IPS-20b (cell line): ENCODE measurements around the gene TNFRSF13B.

Experiments used
- H3K27ac ChIP-seq: one replicate; pipeline ENCODE4 v1.5.1; 2013; ENCODE audit warnings: low read length
- H3K27me3 ChIP-seq: 2 replicates; pipeline ENCODE4 v1.6.1; 2013; ENCODE audit warnings: mild to moderate bottlenecking, low read length, inconsistent platforms; ENCODE audit not compliant: insufficient read depth
- H3K36me3 ChIP-seq: 2 replicates; pipeline ENCODE4 v1.6.1; 2013; ENCODE audit warnings: low read depth, mild to moderate bottlenecking, inconsistent platforms, low read length, moderate library complexity; ENCODE audit not compliant: insufficient read depth
- H3K4me1 ChIP-seq: 2 replicates; pipeline ENCODE4 v1.6.1; 2013; ENCODE audit warnings: mild to moderate bottlenecking, control low read depth, inconsistent platforms, low read length, moderate library complexity; ENCODE audit not compliant: insufficient read depth
- H3K4me3 ChIP-seq: 2 replicates; pipeline ENCODE4 v1.5.1; 2013; ENCODE audit warnings: mild to moderate bottlenecking, low read length, inconsistent platforms
- H3K9ac ChIP-seq: 2 replicates; pipeline ENCODE4 v1.6.1; 2013; ENCODE audit warnings: low read depth, mild to moderate bottlenecking, inconsistent platforms, low read length, moderate library complexity
- H3K9me3 ChIP-seq: 2 replicates; pipeline ENCODE4 v1.6.1; 2013; ENCODE audit warnings: mild to moderate bottlenecking, low read depth, low read length, inconsistent platforms; ENCODE audit not compliant: insufficient read depth

Gene TNFRSF13B

GRCh38 chr17:16943541-16944333, 28.2 kb downstream of the TNFRSF13B start:
- H3K36me3 ChIP-seq = no peaks in the 10 kb centered on the region
- H3K27ac ChIP-seq = no peak overlapping the region
- H3K27me3 ChIP-seq = no peaks in the 10 kb centered on the region
- no peak overlapping the region for H3K9ac ChIP-seq
- peaks cover 14% of the 10 kb centered on the region for H3K4me1 ChIP-seq
- H3K9me3 ChIP-seq = peaks cover 5% of the 10 kb centered on the region
- H3K4me3 ChIP-seq = no peak overlapping the region

DNA sequence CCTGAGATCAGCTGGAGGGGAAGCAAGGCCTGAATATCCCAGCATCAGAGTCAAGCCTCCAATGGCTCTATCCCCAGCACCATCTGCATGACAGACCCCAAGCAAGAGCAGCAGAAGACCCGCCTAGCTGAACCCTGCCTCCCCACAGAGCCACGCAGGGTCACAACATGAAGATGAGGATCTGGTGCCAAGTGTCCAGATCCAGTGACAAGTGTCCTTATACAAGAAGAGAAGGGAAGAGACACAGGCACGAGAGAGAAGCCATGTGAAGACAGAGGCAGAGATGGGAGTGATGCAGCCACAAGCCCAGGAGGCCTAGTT, 28.9 kb downstream of the TNFRSF13B start:
- no peak overlapping the region for H3K27ac ChIP-seq
- no peaks in the 10 kb centered on the region for H3K9me3 ChIP-seq
- H3K4me3 ChIP-seq = no peak overlapping the region
- H3K36me3 ChIP-seq = no peaks in the 10 kb centered on the region
- H3K27me3 ChIP-seq = no peaks in the 10 kb centered on the region
- peaks cover 14% of the 10 kb centered on the region for H3K4me1 ChIP-seq
- H3K9ac ChIP-seq = no peak overlapping the region

DNA sequence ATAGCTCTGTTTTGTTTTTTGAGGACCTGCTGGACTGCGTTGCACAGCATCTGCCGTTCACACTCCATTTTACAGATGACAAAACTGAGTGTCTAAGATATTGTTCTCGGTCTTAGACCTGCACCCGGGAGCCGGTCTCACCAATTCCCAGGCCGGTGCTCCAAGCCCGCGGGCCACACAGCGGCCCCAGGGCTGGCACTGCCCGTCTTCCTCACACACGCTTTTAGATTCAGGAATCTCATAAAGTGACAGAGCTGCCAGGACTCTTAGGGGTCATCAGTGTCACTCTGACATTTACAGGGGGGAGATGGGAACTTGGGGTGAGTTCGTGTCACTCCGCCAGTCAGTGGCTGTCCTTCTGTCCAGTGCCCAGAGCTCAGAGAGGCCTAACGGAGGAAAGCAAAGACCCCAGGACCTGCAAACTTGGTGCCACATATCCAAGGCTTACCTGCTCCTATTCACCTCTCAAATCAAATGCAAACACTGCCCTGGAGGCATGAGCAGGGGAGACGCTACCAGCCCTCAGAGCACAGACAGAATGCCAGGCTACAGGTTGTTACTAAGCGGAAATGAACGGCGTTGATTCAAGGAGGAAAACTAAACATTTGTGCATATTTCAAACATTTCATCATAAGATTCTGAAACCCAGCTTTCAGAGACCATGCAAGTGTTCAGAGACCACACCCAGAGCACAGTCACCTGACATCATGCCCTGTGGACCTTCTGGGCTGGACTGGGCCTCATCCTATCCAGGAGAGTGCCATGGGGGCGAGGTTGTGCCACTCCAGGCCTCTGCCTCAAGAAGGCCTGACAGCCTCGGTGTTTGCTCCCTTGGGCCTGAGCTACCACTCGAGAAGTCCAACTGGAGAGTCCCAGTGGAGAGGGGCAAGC, 29.5 kb downstream of the TNFRSF13B start:
- Histone ChIP-seq H3K36me3 (no peaks in the 10 kb centered on the region), H3K27ac (no peak overlapping the region), H3K27me3 (no peaks in the 10 kb centered on the region), H3K4me1 (peaks cover 14% of the 10 kb centered on the region), H3K4me3 (no peak overlapping the region), H3K9me3 (no peaks in the 10 kb centered on the region), H3K9ac (no peak overlapping the region)

- Histone ChIP-seq H3K4me3 (no peak overlapping the region), H3K27ac (no peak overlapping the region), H3K27me3 (no peaks in the 10 kb centered on the region), H3K9me3 (no peaks in the 10 kb centered on the region), H3K9ac (no peak overlapping the region), H3K36me3 (no peaks in the 10 kb centered on the region), H3K4me1 (peaks cover 14% of the 10 kb centered on the region)
Measured at GRCh38 chr17:16941072-16942036, 30.6 kb downstream of the TNFRSF13B start.

GRCh38 chr17:16940116-16940881, 31.6 kb downstream of the TNFRSF13B start:
- no peaks in the 10 kb centered on the region for H3K36me3 ChIP-seq
- no peak overlapping the region for H3K27ac ChIP-seq
- H3K27me3 ChIP-seq = no peaks in the 10 kb centered on the region
- H3K9ac ChIP-seq = no peak overlapping the region
- no peak overlapping the region for H3K4me3 ChIP-seq
- H3K4me1 ChIP-seq = peaks cover 6% of the 10 kb centered on the region; the same call in 1 of the 2 replicates
- no peaks in the 10 kb centered on the region for H3K9me3 ChIP-seq

DNA sequence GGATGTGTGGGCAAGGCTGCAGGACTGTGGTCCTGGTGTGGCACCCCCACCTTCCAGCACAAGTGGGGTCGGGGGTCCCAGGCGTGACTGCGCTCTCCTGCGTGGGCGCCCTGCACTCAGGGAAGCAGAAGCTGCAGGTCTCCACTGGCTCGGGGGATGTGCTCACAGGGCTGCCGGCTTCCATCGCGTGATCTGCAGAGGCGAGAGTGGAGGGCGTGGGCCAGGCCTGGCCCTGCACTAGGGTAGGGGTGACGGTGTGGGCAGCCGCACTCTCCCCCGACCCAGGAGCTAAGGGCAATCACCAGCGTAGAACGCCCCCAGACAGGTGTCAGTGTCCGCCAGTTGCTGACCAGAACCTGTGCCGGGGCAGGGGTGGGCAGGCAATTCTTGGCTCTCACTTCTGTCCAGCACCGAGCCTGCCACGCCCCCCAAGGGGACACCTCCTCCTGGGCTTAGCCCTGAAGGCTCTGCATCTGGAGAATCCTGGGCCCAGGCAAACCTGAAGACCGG, 32.3 kb downstream of the TNFRSF13B start:
- H3K9me3 ChIP-seq = no peaks in the 10 kb centered on the region
- no peaks in the 10 kb centered on the region for H3K27me3 ChIP-seq
- no peak overlapping the region for H3K27ac ChIP-seq
- no peaks in the 10 kb centered on the region for H3K36me3 ChIP-seq
- H3K4me3 ChIP-seq = no peak overlapping the region
- H3K4me1 ChIP-seq = peaks cover 5% of the 10 kb centered on the region; the same call in 1 of the 2 replicates
- no peak overlapping the region for H3K9ac ChIP-seq

GRCh38 chr17:16939208-16939576, 32.7 kb downstream of the TNFRSF13B start:
- peaks cover 5% of the 10 kb centered on the region; the same call in 1 of the 2 replicates for H3K4me1 ChIP-seq
- H3K9ac ChIP-seq = no peak overlapping the region
- H3K9me3 ChIP-seq = no peaks in the 10 kb centered on the region
- H3K4me3 ChIP-seq = no peak overlapping the region
- no peak overlapping the region for H3K27ac ChIP-seq
- H3K27me3 ChIP-seq = no peaks in the 10 kb centered on the region
- no peaks in the 10 kb centered on the region for H3K36me3 ChIP-seq

GRCh38 chr17:16938496-16939207, 33.3 kb downstream of the TNFRSF13B start:
- Histone ChIP-seq H3K9me3 (no peaks in the 10 kb centered on the region), H3K27ac (no peak overlapping the region), H3K4me3 (no peak overlapping the region), H3K4me1 (peaks cover 5% of the 10 kb centered on the region; the same call in 1 of the 2 replicates), H3K27me3 (no peaks in the 10 kb centered on the region), H3K9ac (no peak overlapping the region), H3K36me3 (no peaks in the 10 kb centered on the region)

DNA sequence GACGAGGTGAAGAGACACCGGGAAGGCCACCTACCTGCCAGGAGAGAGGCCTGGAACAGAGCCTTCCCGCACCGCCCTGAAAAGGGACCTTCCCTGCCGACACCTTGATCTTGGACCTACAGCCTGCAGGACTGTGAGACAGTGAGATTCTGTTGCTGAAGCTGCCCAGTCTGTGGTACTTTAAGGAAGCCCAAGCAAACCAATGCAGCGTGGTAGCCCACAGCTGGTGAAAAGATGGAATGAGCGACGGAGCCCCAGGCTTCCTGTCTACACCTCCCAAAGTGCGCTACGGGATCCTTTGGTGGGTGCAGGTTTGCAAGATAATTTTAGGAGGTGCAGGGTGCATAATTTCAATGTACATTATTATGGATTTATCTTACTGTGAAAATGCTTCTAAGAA, 33.9 kb downstream of the TNFRSF13B start:
- no peaks in the 10 kb centered on the region for H3K27me3 ChIP-seq
- no peaks in the 10 kb centered on the region for H3K36me3 ChIP-seq
- H3K4me3 ChIP-seq = no peak overlapping the region
- no peak overlapping the region for H3K9ac ChIP-seq
- no peak overlapping the region for H3K27ac ChIP-seq
- H3K4me1 ChIP-seq = peaks cover 5% of the 10 kb centered on the region; the same call in 1 of the 2 replicates
- no peaks in the 10 kb centered on the region for H3K9me3 ChIP-seq

GRCh38 chr17:16937431-16937830, 34.5 kb downstream of the TNFRSF13B start:
- H3K27me3 ChIP-seq = no peaks in the 10 kb centered on the region
- H3K9ac ChIP-seq = no peak overlapping the region
- H3K36me3 ChIP-seq = no peaks in the 10 kb centered on the region
- no peaks in the 10 kb centered on the region for H3K9me3 ChIP-seq
- peaks cover 5% of the 10 kb centered on the region; the same call in 1 of the 2 replicates for H3K4me1 ChIP-seq
- no peak overlapping the region for H3K4me3 ChIP-seq
- no peak overlapping the region for H3K27ac ChIP-seq
